H1 (cell line): ENCODE data around the gene MLYCD. TPM values are rescaled to one million over a fixed set of nuclear protein-coding genes. Genes with fewer than 3 reads are reported as not detected.

Experiments
- CTCF ChIA-PET: fragments of 300-600 bp; sonication (Branson Sonifier 250); formaldehyde crosslinking; loops from one replicate; lab custom pipeline; 2021; ENCODE audit not compliant: partially characterized antibody; lab: Charles Lee
- POLR2A ChIA-PET: fragments of 300-600 bp; sonication (Branson Sonifier 250); formaldehyde crosslinking; loops from one replicate; lab custom pipeline; 2021; ENCODE audit warnings: inconsistent platforms; ENCODE audit not compliant: partially characterized antibody; lab: Charles Lee
- DNase-seq, 2 experiments: peaks; one replicate each; pipeline versions ENCODE4 v3.0.0 to v3.0.0-alpha.2; 2010 to 2022; ENCODE audit warnings: low spot score in 2 of 2, low read depth in 1 of 2, mixed read lengths in 1 of 2
- FAIRE-seq: peaks from 2 replicates; lab custom pipeline; 2011; peaks lifted over from hg19 to GRCh38; lab: Jason Lieb, UNC
- H2AFZ ChIP-seq: 2 replicates; pipeline ENCODE4 v1.8.1; 2012; ENCODE audit warnings: low read length, inconsistent platforms
- H2AK5ac ChIP-seq: 2 replicates; pipeline ENCODE4 v1.6.1; 2013; ENCODE audit warnings: low read depth, low read length
- H2BK120ac ChIP-seq: replicated peaks from 2 replicates; pipeline ENCODE3; 2013; ENCODE audit warnings: low read depth, low read length, inconsistent platforms
- H2BK12ac ChIP-seq: 2 replicates; pipeline ENCODE4 v1.6.1; 2013; ENCODE audit warnings: low read depth, low read length
- H2BK15ac ChIP-seq: 2 replicates; pipeline ENCODE4 v1.6.1; 2013; ENCODE audit warnings: low read length
- H2BK20ac ChIP-seq: 2 replicates; pipeline ENCODE4 v1.6.1; 2013; ENCODE audit warnings: low read length
- H2BK5ac ChIP-seq: 2 replicates; pipeline ENCODE4 v1.6.1; 2013; ENCODE audit warnings: low read depth, low read length
- H3K14ac ChIP-seq: 2 replicates; pipeline ENCODE4 v1.6.1; 2013; ENCODE audit warnings: inconsistent platforms; ENCODE audit not compliant: insufficient read length
- H3K18ac ChIP-seq: 2 replicates; pipeline ENCODE4 v1.6.1; 2013; ENCODE audit warnings: low read length; ENCODE audit errors: extremely low read depth
- H3K23ac ChIP-seq: 2 replicates; pipeline ENCODE4 v1.6.1; 2013; ENCODE audit warnings: inconsistent platforms; ENCODE audit not compliant: insufficient read length
- H3K23me2 ChIP-seq: 2 replicates; pipeline ENCODE4 v1.6.1; 2013; ENCODE audit warnings: low read depth, low read length
- H3K27ac ChIP-seq: 2 replicates; pipeline ENCODE4 v1.6.1; 2011; ENCODE audit warnings: low read depth, low read length, inconsistent platforms
- H3K27me3 ChIP-seq, 4 experiments: replicated peaks in 1 of 4; 1 replicate in 1 of 4; 2 replicates in 3 of 4; pipeline versions ENCODE4 v1.6.1 to v1.8.1; 2011 to 2013; ENCODE audit warnings: low read length in 3 of 4, mild to moderate bottlenecking in 3 of 4, inconsistent platforms in 2 of 4, mixed read lengths in 2 of 4, moderate library complexity in 1 of 4; ENCODE audit not compliant: control insufficient read depth in 3 of 4, insufficient read depth in 3 of 4; ENCODE audit errors: extremely low read depth in 1 of 4
- H3K36me3 ChIP-seq, 4 experiments: 2 replicates each; pipeline versions ENCODE4 v1.6.1 to v1.8.1; 2011 to 2013; ENCODE audit warnings: mild to moderate bottlenecking in 4 of 4, low read length in 3 of 4, moderate library complexity in 2 of 4, control low read depth in 1 of 4, inconsistent platforms in 1 of 4; ENCODE audit not compliant: insufficient read depth in 4 of 4, control insufficient read depth in 2 of 4
- H3K4ac ChIP-seq: replicated peaks from 2 replicates; pipeline ENCODE3; 2013; ENCODE audit warnings: low read length, low read depth, mixed read lengths, inconsistent platforms; ENCODE audit not compliant: insufficient read length
- H3K4me1 ChIP-seq, 4 experiments: replicated peaks in 1 of 4; 1 replicate in 1 of 4; 2 replicates in 3 of 4; pipeline versions ENCODE4 v1.6.1 to v1.8.1; 2011 to 2013; ENCODE audit warnings: low read length in 3 of 4, inconsistent platforms in 2 of 4, mixed read lengths in 1 of 4; ENCODE audit not compliant: insufficient read depth in 4 of 4, control insufficient read depth in 3 of 4
- H3K4me2 ChIP-seq, 2 experiments: 2 replicates each; pipeline versions ENCODE4 v1.6.1 to v1.8.1; 2011 to 2013; ENCODE audit warnings: low read depth in 2 of 2, low read length in 2 of 2, control low read depth in 1 of 2, inconsistent platforms in 1 of 2, mild to moderate bottlenecking in 1 of 2; ENCODE audit not compliant: insufficient read depth in 1 of 2
- H3K4me3 ChIP-seq, 4 experiments: fragments of 200-600, 300-600 bp in 1 of 4; sonication (generic), shearing (Covaris generic), sonication (Bioruptor Twin) in 1 of 4; 2 replicates each; pipeline versions ENCODE4 v1.5.1 to v1.8.1; 2011 to 2016; ENCODE audit warnings: low read length in 4 of 4, low read depth in 3 of 4, control low read depth in 2 of 4, inconsistent platforms in 2 of 4, mild to moderate bottlenecking in 2 of 4, mixed read lengths in 1 of 4, moderate library complexity in 1 of 4; ENCODE audit not compliant: insufficient read depth in 2 of 4; ENCODE audit errors: extremely low read depth in 1 of 4
- H3K56ac ChIP-seq: replicated peaks from 2 replicates; pipeline ENCODE3; 2013; ENCODE audit warnings: low read depth, mild to moderate bottlenecking, mixed read lengths, low read length, inconsistent platforms; ENCODE audit not compliant: insufficient read length
- H3K79me1 ChIP-seq: 2 replicates; pipeline ENCODE4 v1.6.1; 2013; ENCODE audit warnings: low read depth, low read length, control low read depth
- H3K79me2 ChIP-seq, 2 experiments: 2 replicates each; pipeline versions ENCODE4 v1.6.1 to v1.8.1; 2012 to 2013; ENCODE audit warnings: low read length in 2 of 2, mild to moderate bottlenecking in 2 of 2, inconsistent platforms in 1 of 2; ENCODE audit not compliant: insufficient read depth in 2 of 2, control insufficient read depth in 1 of 2
- H3K9ac ChIP-seq, 4 experiments: replicated peaks in 1 of 4; 1 replicate in 1 of 4; 2 replicates in 3 of 4; pipeline versions ENCODE4 v1.6.1 to v1.8.1; 2011 to 2013; ENCODE audit warnings: low read depth in 3 of 4, low read length in 3 of 4, control low read depth in 2 of 4, mild to moderate bottlenecking in 2 of 4, moderate library complexity in 2 of 4, inconsistent platforms in 1 of 4; ENCODE audit errors: extremely low read depth in 1 of 4
- H3K9me3 ChIP-seq, 2 experiments: 2 replicates each; pipeline versions ENCODE4 v1.6.1 to v1.8.1; 2012 to 2013; ENCODE audit warnings: mild to moderate bottlenecking in 2 of 2, moderate library complexity in 2 of 2, control low read depth in 1 of 2, inconsistent platforms in 1 of 2, low read depth in 1 of 2, low read length in 1 of 2, mixed read lengths in 1 of 2; ENCODE audit not compliant: insufficient read depth in 2 of 2
- H4K20me1 ChIP-seq, 2 experiments: replicated peaks in 1 of 2; 2 replicates each; pipeline versions ENCODE3 to v1.8.1; 2011 to 2013; ENCODE audit warnings: inconsistent platforms in 2 of 2, low read length in 2 of 2, mild to moderate bottlenecking in 1 of 2; ENCODE audit not compliant: insufficient read depth in 2 of 2, control insufficient read depth in 1 of 2
- H4K5ac ChIP-seq: 2 replicates; pipeline ENCODE4 v1.6.1; 2013; ENCODE audit warnings: low read length, low read depth, mixed read lengths, inconsistent platforms; ENCODE audit not compliant: insufficient read length
- H4K8ac ChIP-seq: 2 replicates; pipeline ENCODE4 v1.8.0; 2013; ENCODE audit warnings: mild to moderate bottlenecking, moderate library complexity, low read length, inconsistent platforms; ENCODE audit not compliant: insufficient read depth; ENCODE audit errors: extremely low read depth
- H4K91ac ChIP-seq: replicated peaks from 2 replicates; pipeline ENCODE3; 2013; ENCODE audit warnings: low read length, mixed read lengths, inconsistent platforms; ENCODE audit not compliant: insufficient read length
- ASH2L ChIP-seq: fragments of 200-600, 300-600 bp; sonication (generic); IDR thresholded peaks from one replicate; pipeline ENCODE4 v1.7.1; 2017; ENCODE audit warnings: low read length
- BRCA1 ChIP-seq: IDR thresholded peaks from 2 replicates; pipeline ENCODE4 v1.6.1; 2012; ENCODE audit warnings: low read depth, low read length, improper control_type of control experiment
- CEBPB ChIP-seq: IDR thresholded peaks from 2 replicates; pipeline ENCODE4 v1.6.1; 2012; ENCODE audit warnings: low read depth, low read length
- CTBP2 ChIP-seq: IDR thresholded peaks from 2 replicates; pipeline ENCODE4 v1.7.0; 2011; ENCODE audit warnings: borderline replicate concordance, mild to moderate bottlenecking, moderate library complexity, mixed read lengths, low read length; ENCODE audit not compliant: insufficient read depth, insufficient read length
- SAP30 ChIP-seq: fragments of 300-600 bp; sonication (generic); IDR thresholded peaks from 2 replicates; pipeline ENCODE4 v1.7.1; 2012; ENCODE audit warnings: low read length, moderate library complexity, mild to moderate bottlenecking, inconsistent platforms; ENCODE audit not compliant: insufficient read depth, insufficient replicate concordance
- WGBS, 2 experiments: shearing (Covaris generic) in 1 of 2; methylation state at CpG; one replicate each; pipeline versions ENCODE4 v1.1.6 to v1.1.7; 2013 to 2015; ENCODE audit warnings: low lambda C conversion rate in 2 of 2, mixed read lengths in 2 of 2, inconsistent platforms in 1 of 2, low coverage in 1 of 2, missing lambda C conversion rate in 1 of 2; ENCODE audit not compliant: insufficient replicate concordance in 2 of 2, insufficient coverage in 1 of 2, insufficient read length in 1 of 2; ENCODE audit errors: extremely low coverage in 1 of 2, missing lambda C conversion rate in 1 of 2; 5-methylcytosine and 5-hydroxymethylcytosine counted together
- polyA plus RNA-seq, 7 experiments: library from polyadenylated mRNA; depleted of rRNA in 3 of 7; stranded (reverse) in 5 of 7; unstranded in 2 of 7; fragments of >200 nt in 5 of 7; fragments of 200-250 nt in 2 of 7; gene quantifications; 1 replicate in 5 of 7; 2 replicates in 1 of 7; 4 replicates in 1 of 7; pipeline versions ENCODE4 v1.2.1 to v1.2.3, GENCODE V29; 2011 to 2013; ENCODE audit warnings: missing spikeins in 2 of 7, mixed read lengths in 2 of 7
- total RNA-seq: library from RNA; stranded (reverse); fragmentation: NEBNext Ultra II Directional; extraction: Animal tissue kit (Norgen Biotek cat#: 25700); gene quantifications from 2 replicates; pipeline ENCODE4 v1.2.1, GENCODE V29; 2021
- TF ChIP-seq, protein P1 (sequence below): IDR thresholded peaks from 2 replicates; pipeline ENCODE4 v1.6.1; 2012; ENCODE audit warnings: inconsistent platforms

The MLYCD gene
- total and polyA plus RNA-seq, 2 of the 8 experiments (the other 6 are each of a cell fraction or from before 2014, with no cell fraction given), result 3.7 to 7.0 TPM

DNA sequence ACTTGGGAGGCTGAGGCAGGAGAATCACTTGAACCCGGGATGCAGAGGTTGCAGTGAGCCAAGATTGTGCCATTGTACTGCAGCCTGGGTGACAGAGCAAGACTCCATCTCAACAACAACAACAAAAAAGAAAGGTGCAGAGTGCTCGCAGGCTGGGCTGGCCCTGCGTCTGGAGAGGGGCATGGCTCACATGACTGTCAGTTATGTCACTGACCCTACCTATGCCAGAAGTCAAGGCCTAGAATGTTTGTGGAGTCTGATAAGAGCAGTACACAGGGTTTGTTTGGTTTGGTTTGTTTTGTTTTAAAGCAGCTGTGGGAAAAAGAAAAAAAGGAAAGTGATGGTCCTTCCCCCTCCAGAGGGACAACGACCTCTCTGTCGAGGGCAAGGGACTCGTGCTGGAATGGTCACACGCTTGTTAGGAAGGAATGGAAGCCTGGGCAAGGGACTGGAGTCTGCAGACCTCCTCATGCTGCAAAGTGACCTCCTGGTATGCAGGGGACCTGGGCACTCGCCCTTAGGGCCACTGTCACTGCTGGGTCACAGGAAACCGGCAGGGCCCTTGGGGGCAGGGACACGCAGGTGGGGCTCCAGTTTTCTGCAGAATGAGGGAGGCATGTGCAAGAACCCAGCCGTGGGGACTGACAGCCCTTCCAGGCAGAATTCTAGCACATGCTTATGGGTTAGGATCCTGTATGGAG lies 44.0 kb downstream of the MLYCD start:
- Histone ChIP-seq H3K79me1 (no peaks in the 10 kb centered on the region), H4K8ac (no peak overlapping the region), H3K9ac (no peak overlapping the region), H2AK5ac (no peak overlapping the region), H2BK20ac (no peak overlapping the region), H3K23me2 (no peaks in the 10 kb centered on the region), H3K36me3 (no peaks in the 10 kb centered on the region), H3K18ac (no peak overlapping the region), H3K4me1 (peaks cover 0 to 5% (median 3%) of the 10 kb centered on the region in 4 experiments; a peak in 3 of 7 replicates), H3K27ac (no peak overlapping the region), H3K4me3 (no peak overlapping the region), H2BK12ac (no peak overlapping the region), H3K9me3 (no peaks in the 10 kb centered on the region), H4K20me1 (peaks cover 0 to 8% of the 10 kb centered on the region in 2 experiments), H3K56ac (no peak overlapping the region), H3K4me2 (no peak overlapping the region), H4K5ac (no peak overlapping the region), H3K14ac (no peak overlapping the region), H3K27me3 (no peaks in the 10 kb centered on the region; a peak in 1 of 7 replicates), H3K4ac (no peak overlapping the region), H2BK5ac (no peak overlapping the region), H2BK15ac (no peak overlapping the region), H3K79me2 (no peaks in the 10 kb centered on the region), H2BK120ac (no peak overlapping the region), H4K91ac (no peak overlapping the region), H3K23ac (no peak overlapping the region), H2AFZ (no peak overlapping the region)
- no peak for FAIRE-seq
- 88% methylated on average over 11 of the region's 11 CpGs; no CpG with 5 or more reads in 1 of the 2 experiments for WGBS, 2 experiments
- DNase-seq, result no peak
- CTCF ChIA-PET, result interaction anchor here (2.6 kb wide), 1 partner anchor 8 kb away, joined by 8 read pairs; no protein-coding TSS in a partner anchor
- POLR2A ChIA-PET, result no interaction called here
- TF ChIP-seq BRCA1 (no peak), CTBP2 (no peak), CEBPB (no peak), ASH2L (no peak), SAP30 (no peak)
- TF ChIP-seq, protein P1, sequence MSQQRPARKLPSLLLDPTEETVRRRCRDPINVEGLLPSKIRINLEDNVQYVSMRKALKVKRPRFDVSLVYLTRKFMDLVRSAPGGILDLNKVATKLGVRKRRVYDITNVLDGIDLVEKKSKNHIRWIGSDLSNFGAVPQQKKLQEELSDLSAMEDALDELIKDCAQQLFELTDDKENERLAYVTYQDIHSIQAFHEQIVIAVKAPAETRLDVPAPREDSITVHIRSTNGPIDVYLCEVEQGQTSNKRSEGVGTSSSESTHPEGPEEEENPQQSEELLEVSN, result no peak
